Osteoblast (primary cell): ENCODE results near the gene USP53. TPM values are rescaled to one million over a fixed set of nuclear protein-coding genes. Genes with fewer than 3 reads are reported as not detected.

Experiments
- DNase-seq: peaks from one replicate; pipeline ENCODE4 v3.0.0; 2011; ENCODE audit warnings: low spot score, mixed read lengths; ENCODE audit not compliant: insufficient read length; ENCODE audit errors: missing footprints
- H2AFZ ChIP-seq: 2 replicates; pipeline ENCODE4 v1.6.0; 2011; ENCODE audit warnings: mild to moderate bottlenecking, low read length
- H3K27ac ChIP-seq: 2 replicates; pipeline ENCODE4 v1.5.1; 2011; ENCODE audit warnings: mild to moderate bottlenecking, low read depth, low read length, moderate library complexity
- H3K27me3 ChIP-seq: 2 replicates; pipeline ENCODE4 v1.6.0; 2012; ENCODE audit warnings: mild to moderate bottlenecking, control low read depth, inconsistent platforms, low read length, moderate library complexity; ENCODE audit not compliant: insufficient read depth
- H3K36me3 ChIP-seq: 2 replicates; pipeline ENCODE4 v1.5.1; 2011; ENCODE audit warnings: mild to moderate bottlenecking, low read length, control low read depth, moderate library complexity; ENCODE audit not compliant: insufficient read depth
- H3K4me1 ChIP-seq: 2 replicates; pipeline ENCODE4 v1.5.1; 2011; ENCODE audit warnings: mild to moderate bottlenecking, low read length, control low read depth, moderate library complexity; ENCODE audit not compliant: insufficient read depth
- H3K4me2 ChIP-seq: 2 replicates; pipeline ENCODE4 v1.6.0; 2011; ENCODE audit warnings: mild to moderate bottlenecking, low read length; ENCODE audit not compliant: insufficient read depth
- H3K4me3 ChIP-seq: fragments of 200-600 bp; sonication (generic); 3 replicates; pipeline ENCODE4 v1.5.1; 2012; ENCODE audit warnings: mild to moderate bottlenecking, low read length, inconsistent platforms; ENCODE audit not compliant: insufficient read depth
- H3K79me2 ChIP-seq: 2 replicates; pipeline ENCODE4 v1.6.0; 2012; ENCODE audit warnings: mild to moderate bottlenecking, low read length, control low read depth, inconsistent platforms; ENCODE audit not compliant: insufficient read depth
- H3K9me3 ChIP-seq: 2 replicates; pipeline ENCODE4 v1.5.1; 2011; ENCODE audit warnings: low read depth, low read length, control low read depth
- H4K20me1 ChIP-seq: 2 replicates; pipeline ENCODE4 v1.6.0; 2012; ENCODE audit warnings: mild to moderate bottlenecking, low read length, control low read depth; ENCODE audit not compliant: insufficient read depth
- total RNA-seq: library from RNA; depleted of rRNA; stranded (reverse); fragments of >200 nt; gene quantifications from 2 replicates; pipeline ENCODE4 v1.2.3, GENCODE V29; 2012
- TF ChIP-seq, protein P1 (sequence below): IDR thresholded peaks from 2 replicates; pipeline ENCODE4 v1.5.1; 2011; ENCODE audit warnings: mild to moderate bottlenecking, low read depth, low read length, moderate library complexity; ENCODE audit errors: extremely low read depth

The USP53 gene
- total RNA-seq, 1 donor: 61.9 TPM

DNA sequence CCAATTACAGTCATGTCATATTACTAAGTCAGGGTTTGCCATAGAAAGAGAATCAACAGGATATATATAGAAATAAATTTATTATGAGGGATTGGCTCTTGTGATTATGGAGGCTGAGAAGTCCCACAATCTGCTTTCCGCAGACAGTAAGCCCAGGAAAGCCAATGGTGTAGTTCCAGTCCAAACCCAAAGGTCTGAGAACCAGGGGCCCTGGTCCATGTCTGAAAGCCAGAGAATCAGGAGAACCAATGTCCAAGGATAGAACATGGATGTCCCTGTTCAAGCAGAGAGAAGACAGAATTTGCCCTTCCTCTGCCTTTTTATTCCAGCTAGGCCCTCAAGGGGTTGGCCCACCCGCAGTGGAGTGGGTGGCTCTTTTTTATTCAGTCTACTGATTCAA is 83.8 kb downstream of the USP53 start:
- no peaks in the 10 kb centered on the region for H3K27me3 ChIP-seq
- peaks cover 37% of the 10 kb centered on the region for H3K79me2 ChIP-seq
- no peak overlapping the region for H3K27ac ChIP-seq
- H3K4me1 ChIP-seq: peaks cover 10% of the 10 kb centered on the region
- TF ChIP-seq, protein P1, sequence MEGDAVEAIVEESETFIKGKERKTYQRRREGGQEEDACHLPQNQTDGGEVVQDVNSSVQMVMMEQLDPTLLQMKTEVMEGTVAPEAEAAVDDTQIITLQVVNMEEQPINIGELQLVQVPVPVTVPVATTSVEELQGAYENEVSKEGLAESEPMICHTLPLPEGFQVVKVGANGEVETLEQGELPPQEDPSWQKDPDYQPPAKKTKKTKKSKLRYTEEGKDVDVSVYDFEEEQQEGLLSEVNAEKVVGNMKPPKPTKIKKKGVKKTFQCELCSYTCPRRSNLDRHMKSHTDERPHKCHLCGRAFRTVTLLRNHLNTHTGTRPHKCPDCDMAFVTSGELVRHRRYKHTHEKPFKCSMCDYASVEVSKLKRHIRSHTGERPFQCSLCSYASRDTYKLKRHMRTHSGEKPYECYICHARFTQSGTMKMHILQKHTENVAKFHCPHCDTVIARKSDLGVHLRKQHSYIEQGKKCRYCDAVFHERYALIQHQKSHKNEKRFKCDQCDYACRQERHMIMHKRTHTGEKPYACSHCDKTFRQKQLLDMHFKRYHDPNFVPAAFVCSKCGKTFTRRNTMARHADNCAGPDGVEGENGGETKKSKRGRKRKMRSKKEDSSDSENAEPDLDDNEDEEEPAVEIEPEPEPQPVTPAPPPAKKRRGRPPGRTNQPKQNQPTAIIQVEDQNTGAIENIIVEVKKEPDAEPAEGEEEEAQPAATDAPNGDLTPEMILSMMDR: no peak
- H3K36me3 ChIP-seq: peaks cover 32% of the 10 kb centered on the region
- no peaks in the 10 kb centered on the region for H3K9me3 ChIP-seq
- DNase-seq: peak; percentile 46
- no peak overlapping the region for H2AFZ ChIP-seq
- H3K4me2 ChIP-seq: no peak overlapping the region
- H3K4me3 ChIP-seq: no peak overlapping the region
- no peaks in the 10 kb centered on the region for H4K20me1 ChIP-seq

DNA sequence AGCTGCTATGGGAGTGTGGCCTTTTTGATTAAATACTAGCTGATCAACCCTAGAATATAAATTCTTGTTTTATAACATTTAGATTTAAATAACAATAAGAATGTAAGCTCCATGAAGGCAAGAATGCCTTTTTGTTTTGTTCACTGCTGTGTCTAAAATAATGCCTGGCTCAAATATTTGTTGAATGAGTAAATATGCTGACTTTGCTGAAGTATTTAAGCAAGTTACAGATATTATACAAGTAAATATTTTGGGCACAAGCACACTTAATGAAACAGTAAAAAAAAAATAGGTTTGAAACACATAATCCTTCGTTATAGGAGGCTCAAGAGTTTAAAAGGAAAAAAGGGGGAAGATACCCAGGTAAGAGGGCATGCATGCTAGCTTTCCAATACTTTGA is 85.3 kb downstream of the USP53 start:
- H3K79me2 ChIP-seq: peaks cover 37% of the 10 kb centered on the region
- peak overlapping the region; percentile 96 for H3K27ac ChIP-seq
- TF ChIP-seq, protein P1: no peak
- H3K4me1 ChIP-seq: peaks cover 10% of the 10 kb centered on the region
- H2AFZ ChIP-seq: no peak overlapping the region
- peak overlapping the region; percentile 93 for H3K4me3 ChIP-seq
- no peak for DNase-seq
- H3K9me3 ChIP-seq: no peaks in the 10 kb centered on the region
- no peaks in the 10 kb centered on the region for H4K20me1 ChIP-seq
- H3K36me3 ChIP-seq: peaks cover 25% of the 10 kb centered on the region
- H3K4me2 ChIP-seq: peak overlapping the region; percentile 84
- no peaks in the 10 kb centered on the region for H3K27me3 ChIP-seq

DNA sequence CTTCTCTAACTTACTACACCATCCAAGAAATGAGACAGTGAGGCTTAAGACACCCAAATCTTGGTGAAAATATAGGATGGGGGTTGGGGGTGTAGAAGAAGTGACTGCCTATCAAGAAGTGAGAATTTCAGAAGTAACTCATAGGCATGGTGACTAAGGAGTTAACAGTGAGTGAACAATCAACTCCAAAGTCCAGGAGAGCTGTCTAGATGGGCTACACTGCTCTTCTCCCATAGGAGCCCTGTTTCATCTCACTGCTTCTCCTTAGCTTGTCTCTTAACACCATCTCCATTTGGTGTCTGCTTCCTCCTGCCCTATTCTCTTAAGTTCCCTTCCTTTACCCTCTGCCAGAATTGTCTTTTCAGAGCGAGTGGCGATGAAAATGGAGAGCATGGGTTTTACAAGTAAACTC is 86.8 kb downstream of the USP53 start:
- Histone ChIP-seq H3K4me2 (peak overlapping the region; percentile 84), H3K79me2 (peaks cover 37% of the 10 kb centered on the region), H3K9me3 (no peaks in the 10 kb centered on the region), H3K36me3 (peaks cover 22% of the 10 kb centered on the region), H3K27ac (peak overlapping the region; percentile 96), H3K4me1 (peaks cover 10% of the 10 kb centered on the region), H4K20me1 (no peaks in the 10 kb centered on the region), H2AFZ (no peak overlapping the region), H3K4me3 (peak overlapping the region; percentile 93), H3K27me3 (no peaks in the 10 kb centered on the region)
- TF ChIP-seq, protein P1: no peak
- peak; percentile 54 for DNase-seq

DNA sequence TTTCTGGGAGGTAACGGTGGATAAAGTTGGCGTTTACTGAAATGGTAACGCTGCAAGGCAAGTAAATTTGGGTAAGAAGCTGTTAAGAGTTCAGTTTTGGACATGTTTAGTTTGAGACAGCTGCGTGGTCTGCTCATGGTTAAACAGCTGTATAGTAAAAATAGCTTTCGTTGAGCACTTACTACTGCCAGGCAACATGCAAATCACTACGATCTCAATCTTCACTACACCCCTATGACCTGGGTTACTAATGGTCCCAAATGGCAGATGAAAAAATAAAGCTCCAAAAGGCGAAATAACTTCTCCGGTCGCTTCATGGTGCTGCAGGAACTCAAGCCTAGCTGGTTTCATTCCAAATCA is 87.2 kb downstream of the USP53 start:
- Histone ChIP-seq H2AFZ (peak overlapping the region; percentile 94), H3K9me3 (no peaks in the 10 kb centered on the region), H3K4me1 (peaks cover 10% of the 10 kb centered on the region), H4K20me1 (no peaks in the 10 kb centered on the region), H3K27ac (peak overlapping the region; percentile 96), H3K27me3 (no peaks in the 10 kb centered on the region), H3K4me3 (peak overlapping the region; percentile 93), H3K79me2 (peaks cover 37% of the 10 kb centered on the region), H3K4me2 (peak overlapping the region; percentile 84), H3K36me3 (peaks cover 22% of the 10 kb centered on the region)
- DNase-seq: peak; percentile 69
- TF ChIP-seq, protein P1: no peak
